ENCODE results near the gene SOX21.

The SOX21 gene

DNA sequence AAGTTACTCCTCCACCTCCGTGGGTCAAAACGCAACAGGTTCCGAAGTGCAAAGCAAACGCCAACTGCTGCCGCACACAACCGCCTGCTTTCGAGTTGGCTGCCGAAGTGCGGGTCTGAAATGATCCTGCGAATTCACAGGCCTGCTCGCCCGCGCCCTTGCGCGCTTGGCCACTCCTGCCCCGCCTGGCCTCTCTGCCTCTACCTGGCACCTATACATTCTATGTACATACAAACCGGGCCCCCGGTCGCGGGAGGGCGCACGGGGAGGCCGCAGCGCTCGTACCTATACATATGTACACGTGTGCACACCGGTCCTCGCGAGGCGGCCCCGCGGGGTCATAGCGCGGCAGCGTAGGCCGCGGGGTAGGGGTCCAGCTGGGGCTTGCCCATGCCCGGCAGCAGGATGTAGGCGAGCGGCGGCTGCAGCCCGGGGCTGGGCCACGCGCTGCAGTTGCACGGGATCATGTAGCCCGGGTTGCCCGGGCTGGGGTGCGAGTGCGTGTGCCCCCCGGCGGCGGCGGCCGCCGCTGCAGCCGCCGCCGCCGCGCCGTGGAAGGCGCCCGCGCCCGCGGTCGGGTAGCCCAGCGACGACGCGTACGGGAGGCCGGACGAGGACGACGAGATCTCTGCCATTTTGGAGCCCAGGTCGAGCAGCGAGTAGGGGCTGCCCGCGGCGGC, 1.3 kb downstream of the SOX21 start:
- no peaks in the 10 kb centered on the region for H3K9me3 ChIP-seq
- H3K27me3 ChIP-seq, result peaks cover 100% of the 10 kb centered on the region
- TF ChIP-seq, protein P1, sequence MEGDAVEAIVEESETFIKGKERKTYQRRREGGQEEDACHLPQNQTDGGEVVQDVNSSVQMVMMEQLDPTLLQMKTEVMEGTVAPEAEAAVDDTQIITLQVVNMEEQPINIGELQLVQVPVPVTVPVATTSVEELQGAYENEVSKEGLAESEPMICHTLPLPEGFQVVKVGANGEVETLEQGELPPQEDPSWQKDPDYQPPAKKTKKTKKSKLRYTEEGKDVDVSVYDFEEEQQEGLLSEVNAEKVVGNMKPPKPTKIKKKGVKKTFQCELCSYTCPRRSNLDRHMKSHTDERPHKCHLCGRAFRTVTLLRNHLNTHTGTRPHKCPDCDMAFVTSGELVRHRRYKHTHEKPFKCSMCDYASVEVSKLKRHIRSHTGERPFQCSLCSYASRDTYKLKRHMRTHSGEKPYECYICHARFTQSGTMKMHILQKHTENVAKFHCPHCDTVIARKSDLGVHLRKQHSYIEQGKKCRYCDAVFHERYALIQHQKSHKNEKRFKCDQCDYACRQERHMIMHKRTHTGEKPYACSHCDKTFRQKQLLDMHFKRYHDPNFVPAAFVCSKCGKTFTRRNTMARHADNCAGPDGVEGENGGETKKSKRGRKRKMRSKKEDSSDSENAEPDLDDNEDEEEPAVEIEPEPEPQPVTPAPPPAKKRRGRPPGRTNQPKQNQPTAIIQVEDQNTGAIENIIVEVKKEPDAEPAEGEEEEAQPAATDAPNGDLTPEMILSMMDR (IDR thresholded peaks at IDR 0.05), result no peak
- H3K4me3 ChIP-seq (ENCODE audit: low read depth in 1 of 2, low read length in 1 of 2), result peak overlapping the region in 1 of 2 experiments; percentile 10
- H3K36me3 ChIP-seq, result no peaks in the 10 kb centered on the region
- H3K27ac ChIP-seq, result no peak overlapping the region
- peaks cover 23 to 25% of the 10 kb centered on the region in 2 experiments for H3K4me1 ChIP-seq (ENCODE audit: control insufficient read depth in 1 of 2, insufficient read depth in 1 of 2, low read depth in 1 of 2, low read length in 1 of 2)

DNA sequence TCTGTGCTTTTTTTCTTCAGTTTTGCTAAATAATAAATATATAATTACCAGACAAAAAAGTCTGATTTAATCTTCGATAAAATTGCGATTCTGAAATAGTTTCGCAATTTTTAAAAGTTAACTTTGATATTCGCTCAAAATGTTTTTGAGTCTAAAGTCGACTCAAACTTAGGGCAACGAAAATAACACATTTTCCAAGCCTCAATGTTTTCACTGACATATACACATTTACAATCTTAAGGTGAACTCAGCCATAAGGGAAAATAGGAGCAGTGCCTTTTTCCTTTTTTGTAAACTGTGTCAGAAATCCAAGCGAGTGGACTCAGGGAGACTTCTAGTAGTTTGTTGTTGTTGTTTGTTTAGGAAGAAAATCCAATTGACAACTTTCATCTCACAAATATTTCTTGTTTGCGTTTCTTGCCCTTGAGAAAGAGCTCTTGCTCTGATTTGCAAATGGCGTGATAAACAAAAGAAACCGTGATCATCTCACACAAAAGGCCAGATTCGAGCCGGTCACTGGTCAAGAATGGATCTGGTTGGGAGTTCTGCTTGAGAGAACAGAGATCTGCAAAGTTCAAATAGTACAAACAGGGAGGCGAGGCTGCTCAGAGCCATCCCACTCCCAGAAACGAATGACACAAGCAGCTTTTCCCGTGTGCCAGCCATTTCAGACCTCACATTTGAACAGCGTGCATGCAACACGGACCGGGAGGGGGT, 2.1 kb downstream of the SOX21 start:
- Histone ChIP-seq H3K4me1 (ENCODE audit: control insufficient read depth in 1 of 2, insufficient read depth in 1 of 2, low read depth in 1 of 2, low read length in 1 of 2) (peaks cover 23 to 25% of the 10 kb centered on the region in 2 experiments), H3K36me3 (no peaks in the 10 kb centered on the region), H3K27me3 (peaks cover 100% of the 10 kb centered on the region), H3K27ac (no peak overlapping the region), H3K9me3 (no peaks in the 10 kb centered on the region), H3K4me3 (ENCODE audit: low read depth in 1 of 2, low read length in 1 of 2) (no peak overlapping the region)
- TF ChIP-seq, protein P1 (IDR thresholded peaks at IDR 0.05), result no peak

DNA sequence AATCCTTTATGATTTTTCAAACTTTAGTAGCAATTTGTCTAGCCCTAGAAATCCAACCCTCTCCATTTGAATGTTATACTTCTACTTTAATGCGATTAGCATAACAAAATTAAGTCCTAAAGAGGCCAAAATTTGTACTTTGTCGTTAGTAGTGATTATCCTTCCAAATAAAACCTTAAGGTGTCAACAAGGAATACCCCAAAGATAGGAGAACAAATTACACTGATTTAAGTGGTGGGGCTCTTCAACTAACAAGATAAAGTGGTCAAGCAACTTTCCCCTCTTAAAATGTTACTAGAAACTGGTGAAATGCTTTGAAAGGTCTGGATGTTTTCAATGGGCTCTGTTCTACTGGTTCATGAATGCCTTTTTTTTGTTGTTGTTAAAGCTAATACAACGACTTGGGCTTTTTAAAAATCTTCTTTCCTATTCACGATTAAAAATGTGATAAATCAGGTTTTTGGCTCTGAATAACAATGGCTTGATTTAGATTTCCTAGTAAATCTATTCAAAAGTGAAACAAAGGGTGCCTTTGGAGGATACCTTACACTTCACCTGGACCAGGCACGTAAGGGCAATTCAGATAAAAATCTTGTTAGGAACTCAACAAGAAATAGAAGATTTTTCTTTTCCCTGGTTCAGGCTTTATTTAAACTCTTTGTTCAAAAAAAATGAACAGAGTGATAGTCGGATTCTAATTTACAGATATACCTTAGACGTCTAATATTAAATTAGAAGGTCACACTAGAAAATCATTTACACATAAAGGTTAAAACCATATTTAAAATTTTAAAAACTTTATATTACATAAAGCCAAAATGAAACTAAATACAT, 3.1 kb downstream of the SOX21 start:
- H3K27ac ChIP-seq, result no peak overlapping the region
- TF ChIP-seq, protein P1 (IDR thresholded peaks at IDR 0.05), result no peak
- H3K27me3 ChIP-seq, result peaks cover 100% of the 10 kb centered on the region

DNA sequence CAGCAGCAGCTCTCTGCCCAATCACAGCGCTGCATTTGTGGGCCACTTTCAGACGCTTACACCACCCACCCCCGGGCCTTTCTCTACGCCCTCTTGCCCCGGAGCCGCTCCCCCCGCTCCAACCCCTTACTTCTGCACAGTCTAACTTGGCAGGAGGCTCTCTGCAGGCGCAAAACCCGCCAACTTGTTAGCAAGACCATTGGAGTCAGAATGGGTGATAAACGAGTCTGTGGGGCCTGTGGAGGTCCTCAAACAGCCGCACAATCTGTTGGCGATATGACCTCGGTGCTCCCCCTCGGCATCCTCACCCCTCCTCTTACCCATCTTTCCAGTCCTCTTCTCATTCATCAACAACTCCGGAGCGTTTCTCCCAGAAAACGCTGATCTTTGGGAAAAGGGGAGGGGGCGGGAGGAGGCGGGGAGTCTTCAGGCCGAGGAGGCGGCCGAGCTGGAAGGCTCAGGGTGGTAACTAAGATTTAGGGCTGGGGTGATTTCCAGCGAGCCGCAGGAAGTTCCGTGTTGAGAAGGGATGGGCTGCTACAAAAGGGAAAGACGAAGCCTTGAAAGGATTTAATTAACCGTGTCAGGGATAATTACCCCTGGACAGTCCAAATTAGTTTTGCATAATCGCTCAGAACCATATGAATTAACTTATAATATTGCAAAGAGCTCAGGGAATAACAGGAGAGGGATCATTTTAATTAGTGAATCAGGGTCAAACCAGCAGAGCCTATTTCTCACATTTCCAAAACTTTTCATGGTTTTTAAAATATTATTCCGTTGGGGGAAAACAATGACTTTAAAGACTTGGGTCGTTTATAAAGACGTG, 4.1 kb downstream of the SOX21 start:
- peaks cover 22 to 23% of the 10 kb centered on the region in 2 experiments for H3K4me1 ChIP-seq (ENCODE audit: control insufficient read depth in 1 of 2, insufficient read depth in 1 of 2, low read depth in 1 of 2, low read length in 1 of 2)
- TF ChIP-seq, protein P1 (IDR thresholded peaks at IDR 0.05), result no peak
- peaks cover 100% of the 10 kb centered on the region for H3K27me3 ChIP-seq
- H3K4me3 ChIP-seq (ENCODE audit: low read depth in 1 of 2, low read length in 1 of 2), result no peak overlapping the region
- no peak overlapping the region for H3K27ac ChIP-seq
- H3K36me3 ChIP-seq, result no peaks in the 10 kb centered on the region
- H3K9me3 ChIP-seq, result no peaks in the 10 kb centered on the region

More for the DNA sequence above, 3.1 kb downstream of the SOX21 start:
- H3K4me3 ChIP-seq (ENCODE audit: low read depth in 1 of 2, low read length in 1 of 2), result no peak overlapping the region
- no peaks in the 10 kb centered on the region for H3K9me3 ChIP-seq
- H3K36me3 ChIP-seq, result no peaks in the 10 kb centered on the region
- peaks cover 23 to 25% of the 10 kb centered on the region in 2 experiments for H3K4me1 ChIP-seq (ENCODE audit: control insufficient read depth in 1 of 2, insufficient read depth in 1 of 2, low read depth in 1 of 2, low read length in 1 of 2)

Measured in neutrophil (primary cell).